Stomach (tissue), 4 donors: ENCODE results near the gene ARHGEF5.

Source experiments
- EP300 ChIP-seq: sonication (generic); formaldehyde crosslinking; IDR thresholded peaks from one replicate; pipeline ENCODE4 v1.6.1; 2017; ENCODE audit warnings: antibody characterized with exemption
- POLR2A ChIP-seq, 4 donors: fragments of 450-650 bp; IDR thresholded peaks; one replicate each; pipeline ENCODE4 v1.6.1; 2016; ENCODE audit warnings: antibody characterized with exemption in 4 of 4, control low read depth in 2 of 4, mild to moderate bottlenecking in 1 of 4, moderate library complexity in 1 of 4
- POLR2AphosphoS5 ChIP-seq, 3 donors: sonication (generic); formaldehyde crosslinking; IDR thresholded peaks; one replicate each; pipeline ENCODE4 v1.6.1; 2016; ENCODE audit warnings: antibody characterized with exemption in 3 of 3
- TF ChIP-seq, protein P1 (sequence below), 7 experiments: fragments of 450-650 bp in 4 of 7; fragments of 200-600 bp in 3 of 7; sonication (generic) in 3 of 7; IDR thresholded peaks; one replicate each; pipeline ENCODE4 v1.5.1; 2016 to 2019; ENCODE audit warnings: antibody characterized with exemption in 7 of 7, control low read depth in 2 of 7, mild to moderate bottlenecking in 1 of 7

- TF ChIP-seq EP300, result no peak
- TF ChIP-seq, protein P1, sequence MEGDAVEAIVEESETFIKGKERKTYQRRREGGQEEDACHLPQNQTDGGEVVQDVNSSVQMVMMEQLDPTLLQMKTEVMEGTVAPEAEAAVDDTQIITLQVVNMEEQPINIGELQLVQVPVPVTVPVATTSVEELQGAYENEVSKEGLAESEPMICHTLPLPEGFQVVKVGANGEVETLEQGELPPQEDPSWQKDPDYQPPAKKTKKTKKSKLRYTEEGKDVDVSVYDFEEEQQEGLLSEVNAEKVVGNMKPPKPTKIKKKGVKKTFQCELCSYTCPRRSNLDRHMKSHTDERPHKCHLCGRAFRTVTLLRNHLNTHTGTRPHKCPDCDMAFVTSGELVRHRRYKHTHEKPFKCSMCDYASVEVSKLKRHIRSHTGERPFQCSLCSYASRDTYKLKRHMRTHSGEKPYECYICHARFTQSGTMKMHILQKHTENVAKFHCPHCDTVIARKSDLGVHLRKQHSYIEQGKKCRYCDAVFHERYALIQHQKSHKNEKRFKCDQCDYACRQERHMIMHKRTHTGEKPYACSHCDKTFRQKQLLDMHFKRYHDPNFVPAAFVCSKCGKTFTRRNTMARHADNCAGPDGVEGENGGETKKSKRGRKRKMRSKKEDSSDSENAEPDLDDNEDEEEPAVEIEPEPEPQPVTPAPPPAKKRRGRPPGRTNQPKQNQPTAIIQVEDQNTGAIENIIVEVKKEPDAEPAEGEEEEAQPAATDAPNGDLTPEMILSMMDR (IDR thresholded peaks at IDR 0.05), result no peak
- TF ChIP-seq POLR2A (IDR thresholded peaks at IDR 0.05), result no peak
- no peak for TF ChIP-seq POLR2AphosphoS5 (IDR thresholded peaks at IDR 0.05)
Measured at GRCh38 chr7:144414815-144415214, 59.6 kb downstream of the ARHGEF5 start.
